Gastroesophageal sphincter (tissue), 3 donors: Measurements from ENCODE around the gene HS6ST3.

ENCODE experiments used
- CTCF ChIP-seq, 4 experiments: fragments of 200-600 bp in 2 of 4; fragments of 450-650 bp in 2 of 4; sonication (generic) in 1 of 4; IDR thresholded peaks; one replicate each; pipeline ENCODE4 v1.5.1; 2017 to 2019; ENCODE audit warnings: antibody characterized with exemption in 4 of 4, mild to moderate bottlenecking in 2 of 4, moderate library complexity in 2 of 4
- POLR2A ChIP-seq, 2 donors: fragments of 450-650 bp; IDR thresholded peaks; one replicate each; pipeline ENCODE4 v1.6.1; 2017; ENCODE audit warnings: antibody characterized with exemption in 2 of 2, mild to moderate bottlenecking in 2 of 2, moderate library complexity in 1 of 2

GRCh38 chr13:96285729-96286128, 195.8 kb downstream of the HS6ST3 start:
- no peak for TF ChIP-seq CTCF (IDR thresholded peaks at IDR 0.05)
- TF ChIP-seq POLR2A (IDR thresholded peaks at IDR 0.05): no peak
